Activated CD4-positive, alpha-beta memory T cell treated with anti-CD3 and anti-CD28 coated beads, Interleukin-2, amount 10 ng/mL, durations not matched to agents 7 days and 5 days (primary cell): Measurements from ENCODE around the gene BRI3BP. TPM values are rescaled to one million over a fixed set of nuclear protein-coding genes. Genes with fewer than 3 reads are reported as not detected.

ENCODE experiments used
- CTCF ChIA-PET: fragments of 350-600 bp; sonication (Branson Sonifier 250); formaldehyde crosslinking; loops from one replicate; lab custom pipeline; 2021; ENCODE audit warnings: antibody characterized with exemption, inconsistent platforms; lab: Charles Lee
- POLR2A ChIA-PET: fragments of 350-600 bp; sonication (Branson Sonifier 250); formaldehyde crosslinking; loops from one replicate; lab custom pipeline; 2021; ENCODE audit warnings: antibody characterized with exemption; lab: Charles Lee
- DNase-seq: peaks from one replicate; pipeline ENCODE4 v3.0.0-alpha.2; 2020
- H3K27ac Mint-ChIP-seq: one replicate; pipeline ENCODE4 v1.8.0; 2021; ENCODE audit warnings: mild to moderate bottlenecking, mixed read lengths
- H3K27me3 Mint-ChIP-seq: one replicate; pipeline ENCODE4 v1.8.0; 2021; ENCODE audit warnings: mixed read lengths
- H3K36me3 Mint-ChIP-seq: one replicate; pipeline ENCODE4 v1.8.0; 2021; ENCODE audit warnings: low read depth, mixed read lengths
- H3K4me1 Mint-ChIP-seq: one replicate; pipeline ENCODE4 v1.8.0; 2021; ENCODE audit warnings: mixed read lengths
- H3K4me3 Mint-ChIP-seq: one replicate; pipeline ENCODE4 v1.8.0; 2021; ENCODE audit warnings: mild to moderate bottlenecking, mixed read lengths
- H3K9me3 Mint-ChIP-seq: one replicate; pipeline ENCODE4 v1.8.0; 2021; ENCODE audit warnings: mixed read lengths
- total RNA-seq, 2 experiments: library from RNA; stranded (reverse); gene quantifications; one replicate each; pipeline ENCODE4 v1.2.3, GENCODE V29; 2021

Gene BRI3BP, protein sequence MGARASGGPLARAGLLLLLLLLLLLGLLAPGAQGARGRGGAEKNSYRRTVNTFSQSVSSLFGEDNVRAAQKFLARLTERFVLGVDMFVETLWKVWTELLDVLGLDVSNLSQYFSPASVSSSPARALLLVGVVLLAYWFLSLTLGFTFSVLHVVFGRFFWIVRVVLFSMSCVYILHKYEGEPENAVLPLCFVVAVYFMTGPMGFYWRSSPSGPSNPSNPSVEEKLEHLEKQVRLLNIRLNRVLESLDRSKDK
- 10 to 100 TPM; 22.5 to 22.7 TPM for total RNA-seq

DNA sequence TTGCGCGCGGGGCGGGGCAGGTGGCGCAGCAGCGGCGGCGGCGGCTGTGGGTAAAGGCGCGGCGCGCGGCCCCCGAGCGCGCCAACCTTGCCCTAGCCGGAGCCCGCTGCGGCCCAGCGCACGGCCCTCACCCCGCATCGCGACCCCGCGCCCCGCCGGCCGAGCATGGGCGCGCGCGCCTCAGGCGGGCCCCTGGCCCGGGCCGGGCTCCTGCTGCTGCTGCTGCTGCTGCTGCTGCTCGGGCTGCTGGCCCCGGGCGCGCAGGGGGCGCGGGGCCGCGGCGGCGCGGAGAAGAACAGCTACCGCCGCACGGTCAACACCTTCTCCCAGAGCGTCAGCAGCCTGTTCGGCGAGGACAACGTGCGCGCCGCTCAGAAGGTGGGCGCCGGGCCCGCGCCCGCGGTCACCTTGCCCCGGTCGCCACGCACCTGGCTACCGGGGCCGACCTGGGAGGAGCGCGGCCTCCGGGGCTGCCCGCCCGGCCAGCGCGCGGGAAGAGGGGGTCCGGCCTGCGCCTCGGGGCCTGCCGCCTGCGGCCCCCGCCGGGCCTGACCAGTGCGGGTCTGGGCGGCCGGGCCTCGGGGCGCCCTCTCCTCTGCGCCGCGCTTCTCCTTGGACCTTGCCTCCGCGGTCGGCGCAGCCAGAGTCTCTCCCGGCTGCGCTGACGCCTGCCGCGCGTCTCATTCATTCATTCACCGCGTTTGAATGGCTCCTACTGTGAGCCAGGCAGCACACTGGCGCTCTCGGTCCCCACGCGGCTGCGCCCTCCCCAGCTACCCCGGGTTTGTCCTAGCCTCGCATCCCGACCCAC lies at the start of gene BRI3BP:
Gene BRI3BP, plus strand, starts transcription at position 20 of the 811 bp plus-strand sequence. Its CDS starts 146 bp downstream, at position 166.
- Mint-ChIP-seq H3K4me3 (peak within 1 kb of the TSS; percentile 92), H3K4me1 (peaks cover 33% of the 10 kb centered on the region), H3K27me3 (no peaks in the 10 kb centered on the region), H3K36me3 (peaks cover 8% of the 10 kb centered on the region), H3K27ac (peak within 1 kb of the TSS; percentile 85), H3K9me3 (no peaks in the 10 kb centered on the region)
- DNase-seq, result peak; percentile 48
- POLR2A ChIA-PET, result interaction anchor here (0.8 to 3.0 kb wide), 12 partner anchors 14 to 87 kb away, joined by 3 to 28 read pairs (median 5); partner anchors contain the start of gene UBC
- CTCF ChIA-PET, result interaction anchor here (0.7 to 2.6 kb wide), 4 partner anchors 53 to 87 kb away, joined by 3 to 20 read pairs (median 5); no protein-coding TSS in a partner anchor

DNA sequence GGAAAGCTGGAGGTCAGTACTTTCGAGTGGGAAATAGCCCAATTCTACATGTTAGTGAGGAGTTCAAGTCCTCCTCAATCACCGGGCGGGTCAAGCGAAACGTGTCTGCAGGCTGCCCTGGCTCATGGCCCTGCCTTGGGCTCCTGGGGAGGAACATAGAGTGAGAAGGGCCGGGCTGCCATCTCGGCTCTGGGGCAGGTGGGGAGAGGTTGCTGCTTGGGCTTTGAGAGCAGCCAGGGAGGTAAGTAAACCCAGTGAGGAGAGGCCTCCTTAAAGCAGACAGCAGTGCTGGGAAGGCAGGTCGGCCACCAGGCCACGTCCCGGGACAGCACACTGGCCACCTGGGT lies 47.0 kb upstream of the BRI3BP start:
- Mint-ChIP-seq H3K27me3 (no peaks in the 10 kb centered on the region), H3K9me3 (no peaks in the 10 kb centered on the region), H3K4me1 (peaks cover 6% of the 10 kb centered on the region), H3K27ac (no peak overlapping the region), H3K36me3 (peaks cover 20% of the 10 kb centered on the region), H3K4me3 (no peak overlapping the region)
- no peak for DNase-seq
- POLR2A ChIA-PET, result no interaction called here
- CTCF ChIA-PET, result no interaction called here

DNA sequence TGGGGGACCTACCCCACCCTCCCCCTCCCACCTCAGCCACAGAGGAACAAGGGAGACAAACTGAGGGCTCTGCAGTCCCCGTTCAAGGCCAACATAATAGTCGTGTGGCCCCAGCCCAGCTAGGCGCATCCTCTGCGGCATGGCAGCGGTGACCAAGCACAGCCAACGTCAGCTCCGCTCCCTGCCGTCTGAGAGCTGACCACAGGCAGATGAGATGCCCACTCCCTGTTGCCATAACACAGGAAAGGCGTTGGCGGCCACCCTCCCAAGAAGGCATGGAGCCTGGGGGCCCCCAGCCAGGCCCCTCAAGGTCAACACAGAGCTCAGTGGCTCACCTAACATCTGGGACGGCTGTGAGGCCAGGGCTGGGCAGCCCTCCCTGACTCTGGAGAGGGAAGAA lies 46.4 kb upstream of the BRI3BP start:
- Mint-ChIP-seq H3K4me1 (peaks cover 3% of the 10 kb centered on the region), H3K4me3 (no peak overlapping the region), H3K9me3 (no peaks in the 10 kb centered on the region), H3K36me3 (peaks cover 22% of the 10 kb centered on the region), H3K27me3 (no peaks in the 10 kb centered on the region), H3K27ac (no peak overlapping the region)
- ChIA-PET POLR2A (no interaction called here), CTCF (no interaction called here)
- no peak for DNase-seq

DNA sequence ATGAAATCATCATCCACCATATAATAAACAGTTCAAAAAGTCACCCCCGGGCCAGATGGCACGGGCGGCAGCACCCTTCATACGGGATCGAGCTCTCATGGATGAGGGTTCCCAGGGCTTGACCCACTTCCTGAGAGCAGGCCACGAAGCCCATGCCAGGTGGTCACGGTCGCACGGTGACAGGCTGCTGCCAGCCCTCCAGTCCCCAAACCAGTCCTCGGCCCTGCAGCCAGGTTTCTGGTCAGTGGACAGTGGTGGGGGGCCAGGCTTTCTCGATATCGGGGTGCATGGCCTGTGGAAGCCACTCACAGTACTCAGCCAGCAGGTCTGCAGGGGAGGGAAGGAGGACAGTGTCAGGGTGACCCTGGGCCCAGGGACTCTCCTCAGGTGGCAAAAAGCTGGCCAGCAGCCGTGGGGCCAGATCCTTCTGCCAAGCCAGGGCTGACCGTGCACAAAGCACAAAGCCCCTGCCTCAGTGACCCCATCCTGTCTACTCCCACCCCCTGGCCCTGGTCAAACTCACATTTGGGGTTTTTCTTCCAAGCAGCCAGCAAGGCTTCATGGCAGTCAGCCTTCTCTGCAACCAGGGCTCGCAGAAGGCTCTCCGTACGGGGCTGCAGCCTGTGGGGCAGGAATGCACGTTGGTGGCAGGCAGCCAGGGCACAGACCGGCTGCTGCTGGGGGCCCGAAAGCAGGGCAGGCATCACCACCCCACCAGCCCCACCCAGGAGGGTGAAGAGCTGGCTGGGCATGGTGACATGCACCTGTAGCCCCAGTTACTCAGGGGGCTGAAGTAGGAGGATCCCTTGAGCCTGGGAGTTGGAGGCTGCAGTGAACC lies 45.7 kb upstream of the BRI3BP start:
- Mint-ChIP-seq H3K4me3 (no peak overlapping the region), H3K4me1 (no peaks in the 10 kb centered on the region), H3K27ac (no peak overlapping the region), H3K27me3 (no peaks in the 10 kb centered on the region), H3K9me3 (no peaks in the 10 kb centered on the region), H3K36me3 (peaks cover 22% of the 10 kb centered on the region)
- CTCF ChIA-PET, result no interaction called here
- POLR2A ChIA-PET, result interaction anchor here (1.5 kb wide), 1 partner anchor 8 kb away, joined by 6 read pairs; no protein-coding TSS in a partner anchor
- DNase-seq, result no peak

DNA sequence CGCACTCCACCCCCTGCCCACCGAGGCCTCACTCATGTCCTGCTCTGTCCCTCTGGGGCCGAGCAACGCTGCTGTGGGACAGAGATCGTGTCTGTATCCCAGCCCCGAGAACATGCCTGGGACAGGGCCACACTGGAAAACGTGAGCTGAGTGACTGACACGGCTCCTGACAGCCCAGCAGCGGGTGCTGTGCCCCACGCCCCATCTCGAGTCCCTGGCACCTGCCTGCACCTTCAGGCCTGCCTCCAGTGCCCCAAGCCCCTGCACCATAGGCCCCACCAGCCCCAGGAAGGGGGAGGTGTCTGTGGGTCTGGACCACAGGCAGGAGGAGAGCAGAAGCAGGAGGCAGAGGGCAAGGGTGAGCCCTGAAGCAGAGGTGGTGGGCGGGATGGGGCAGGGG lies 44.4 kb upstream of the BRI3BP start:
- ChIA-PET CTCF (no interaction called here), POLR2A (interaction anchor here (1.5 kb wide), 1 partner anchor 9 kb away, joined by 6 read pairs; no protein-coding TSS in a partner anchor)
- no peaks in the 10 kb centered on the region for H3K4me1 Mint-ChIP-seq
- H3K9me3 Mint-ChIP-seq, result no peaks in the 10 kb centered on the region
- H3K27ac Mint-ChIP-seq, result no peak overlapping the region
- no peak overlapping the region for H3K4me3 Mint-ChIP-seq
- no peaks in the 10 kb centered on the region for H3K27me3 Mint-ChIP-seq
- H3K36me3 Mint-ChIP-seq, result peaks cover 22% of the 10 kb centered on the region
- no peak for DNase-seq

DNA sequence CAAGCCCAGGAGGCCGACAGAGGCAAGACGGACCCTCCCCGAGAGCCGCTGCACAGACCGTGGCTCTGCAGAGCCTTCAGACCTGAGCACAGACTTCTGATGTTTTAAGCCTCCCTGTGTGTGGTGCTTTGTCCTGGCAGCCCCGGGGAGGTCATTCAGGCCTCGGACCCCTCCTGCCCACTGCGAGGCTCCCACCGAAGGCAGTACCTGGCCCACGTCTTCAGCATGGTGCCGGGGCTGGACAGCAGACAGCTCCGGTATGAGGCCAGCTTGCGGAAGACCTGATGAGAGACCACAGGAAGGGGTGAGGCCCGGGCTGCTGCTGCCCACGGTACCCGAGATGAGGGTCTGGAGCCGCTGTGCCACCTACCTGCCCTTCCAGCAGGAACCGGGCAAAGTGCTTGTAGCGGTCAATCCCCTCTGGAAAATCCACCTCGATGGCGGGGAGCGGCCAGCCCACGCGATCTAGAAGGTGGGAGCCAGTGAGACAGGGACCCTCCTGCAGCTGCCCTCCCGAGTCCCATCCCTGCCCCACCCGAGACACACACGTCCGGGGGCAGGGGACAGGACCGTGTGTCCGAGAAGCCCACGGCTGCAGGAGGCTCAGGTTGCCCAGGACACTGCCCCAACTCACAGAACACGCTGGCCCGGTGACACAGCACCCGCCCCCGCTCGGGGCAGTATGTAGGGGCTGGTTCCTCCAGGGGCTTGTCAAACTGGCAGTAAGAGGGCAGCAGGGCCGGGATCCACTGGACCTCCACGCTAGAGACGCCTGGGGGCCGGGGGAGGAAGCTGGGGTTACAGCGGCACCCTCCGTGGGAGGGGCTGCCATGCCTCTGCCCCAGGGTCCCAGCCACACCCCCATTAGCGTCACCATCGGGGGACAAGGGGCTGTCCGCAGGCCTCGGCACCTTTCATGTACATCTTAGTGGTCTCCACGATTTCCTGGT lies 43.4 kb upstream of the BRI3BP start:
- Mint-ChIP-seq H3K4me3 (no peak overlapping the region), H3K4me1 (no peaks in the 10 kb centered on the region), H3K27ac (no peak overlapping the region), H3K27me3 (no peaks in the 10 kb centered on the region), H3K36me3 (peaks cover 24% of the 10 kb centered on the region), H3K9me3 (no peaks in the 10 kb centered on the region)
- CTCF ChIA-PET, result no interaction called here
- POLR2A ChIA-PET, result no interaction called here
- DNase-seq, result no peak

DNA sequence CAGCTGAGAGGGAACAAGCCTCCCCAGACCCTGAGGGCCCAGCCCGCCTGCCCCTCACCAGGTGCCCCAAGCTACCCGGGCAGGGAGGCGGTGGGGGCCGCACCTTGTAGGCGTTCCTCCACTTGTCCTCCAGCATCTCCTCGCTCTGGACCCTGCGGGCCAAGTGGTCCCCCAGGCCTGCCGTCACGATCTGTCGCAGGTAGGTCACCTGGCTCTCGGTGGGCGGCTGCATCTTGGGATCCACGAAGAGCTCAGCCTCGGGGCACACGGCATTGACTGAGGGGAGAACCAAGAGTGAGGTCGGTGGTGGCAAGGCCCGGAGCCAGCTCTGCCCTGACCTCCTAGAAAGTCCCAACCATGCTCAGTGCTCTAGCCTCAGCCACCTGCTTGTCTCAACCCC lies 41.1 kb upstream of the BRI3BP start:
- H3K36me3 Mint-ChIP-seq, result peaks cover 24% of the 10 kb centered on the region
- H3K4me1 Mint-ChIP-seq, result no peaks in the 10 kb centered on the region
- H3K27ac Mint-ChIP-seq, result no peak overlapping the region
- DNase-seq, result no peak
- no peak overlapping the region for H3K4me3 Mint-ChIP-seq
- no peaks in the 10 kb centered on the region for H3K27me3 Mint-ChIP-seq
- no peaks in the 10 kb centered on the region for H3K9me3 Mint-ChIP-seq
- ChIA-PET CTCF (interaction anchor here (3.1 kb wide), 1 partner anchor 12 kb away, joined by 10 read pairs; no protein-coding TSS in a partner anchor), POLR2A (no interaction called here)

DNA sequence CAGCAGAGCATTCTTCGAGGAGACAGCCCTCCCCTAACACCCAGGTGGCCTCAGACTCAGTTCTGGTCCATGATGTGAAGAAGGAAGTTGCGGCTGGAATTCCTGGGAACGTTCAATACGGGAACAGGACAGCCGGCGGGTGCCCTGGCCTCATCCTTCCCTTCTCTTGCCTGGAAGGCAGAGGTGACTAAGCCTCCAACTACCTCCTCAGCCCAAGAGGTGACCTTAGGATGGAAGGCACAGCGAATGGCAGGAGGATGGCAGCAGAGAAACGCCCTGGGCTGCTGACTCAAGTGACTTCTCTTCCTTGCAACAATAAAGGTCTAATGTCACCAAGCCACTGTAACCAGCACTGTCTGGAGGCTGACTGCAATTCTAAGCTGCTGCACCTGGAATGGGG lies 40.6 kb upstream of the BRI3BP start:
- CTCF ChIA-PET, result interaction anchor here (3.1 kb wide), 1 partner anchor 12 kb away, joined by 10 read pairs; no protein-coding TSS in a partner anchor
- Mint-ChIP-seq H3K27me3 (no peaks in the 10 kb centered on the region), H3K9me3 (no peaks in the 10 kb centered on the region), H3K27ac (no peak overlapping the region), H3K4me1 (no peaks in the 10 kb centered on the region), H3K4me3 (no peak overlapping the region), H3K36me3 (peaks cover 29% of the 10 kb centered on the region)
- POLR2A ChIA-PET, result interaction anchor here (1.5 kb wide), 1 partner anchor 12 kb away, joined by 4 read pairs; no protein-coding TSS in a partner anchor
- DNase-seq, result no peak

DNA sequence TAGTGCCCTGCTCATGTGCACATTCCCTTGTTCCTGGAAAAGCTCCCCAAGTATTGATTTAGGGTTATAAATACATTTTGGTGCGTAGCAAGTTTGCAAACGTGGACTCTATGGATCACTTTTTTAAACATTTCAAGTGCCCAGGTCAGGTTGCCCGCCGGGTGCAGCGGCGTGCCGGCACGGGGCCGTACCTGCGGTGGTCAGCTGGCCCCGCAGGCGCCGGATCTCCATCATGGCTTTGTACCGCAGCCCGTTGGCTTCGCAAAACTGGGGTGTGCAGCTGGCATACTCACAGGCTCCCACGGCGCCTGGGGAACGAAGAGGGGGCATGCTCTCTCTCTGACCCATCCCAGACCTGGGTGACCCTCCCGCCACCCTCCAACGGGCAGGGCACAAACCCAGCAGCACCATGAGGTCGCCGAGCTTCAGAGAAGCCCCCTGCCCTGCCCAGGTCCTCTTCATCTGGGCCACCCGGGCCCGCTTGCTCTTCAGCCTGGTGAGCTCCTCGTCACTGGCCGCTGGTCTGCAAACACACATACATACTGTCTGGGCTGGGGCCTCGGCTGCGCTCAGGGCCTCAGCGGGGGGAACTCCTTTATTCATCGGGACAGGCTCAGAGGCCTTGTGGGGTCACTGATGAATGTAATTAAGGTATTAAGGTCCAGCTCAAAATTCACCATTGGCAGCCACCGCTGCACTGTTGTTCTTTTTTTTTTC lies 39.6 kb upstream of the BRI3BP start:
- Mint-ChIP-seq H3K27ac (no peak overlapping the region), H3K9me3 (no peaks in the 10 kb centered on the region), H3K27me3 (no peaks in the 10 kb centered on the region), H3K4me3 (no peak overlapping the region), H3K4me1 (no peaks in the 10 kb centered on the region), H3K36me3 (peaks cover 31% of the 10 kb centered on the region)
- no peak for DNase-seq
- POLR2A ChIA-PET, result interaction anchor here (1.5 kb wide), 1 partner anchor 13 kb away, joined by 4 read pairs; no protein-coding TSS in a partner anchor
- CTCF ChIA-PET, result interaction anchor here (1.7 to 3.1 kb wide), 2 partner anchors 13 kb away, joined by 5 to 10 read pairs; no protein-coding TSS in a partner anchor

DNA sequence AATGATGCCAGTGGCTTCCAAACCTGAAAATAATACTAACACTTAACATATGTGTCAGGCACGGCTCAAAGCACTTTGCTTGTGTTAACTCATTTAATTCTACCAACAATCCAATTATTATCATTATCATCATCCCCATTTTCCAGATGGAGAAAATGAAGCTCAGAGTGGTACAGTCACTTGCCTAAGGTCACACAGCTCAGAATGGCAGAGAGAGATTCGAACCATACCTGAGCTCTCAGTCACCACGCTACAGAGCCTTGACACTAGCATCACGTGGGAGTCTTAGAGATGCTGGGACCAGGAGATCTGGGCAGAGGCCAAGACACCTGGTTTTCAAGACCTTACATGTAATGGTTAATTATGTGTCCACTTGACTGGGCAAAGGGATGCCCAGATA lies 38.7 kb upstream of the BRI3BP start:
- Mint-ChIP-seq H3K27ac (no peak overlapping the region), H3K4me3 (no peak overlapping the region), H3K9me3 (no peaks in the 10 kb centered on the region), H3K27me3 (no peaks in the 10 kb centered on the region), H3K4me1 (no peaks in the 10 kb centered on the region), H3K36me3 (peaks cover 30% of the 10 kb centered on the region)
- POLR2A ChIA-PET, result interaction anchor here (0.9 to 1.2 kb wide), 2 partner anchors 15 to 40 kb away, joined by 3 to 4 read pairs; partner anchors contain the start of gene UBC
- DNase-seq, result no peak
- CTCF ChIA-PET, result interaction anchor here (1.7 kb wide), 1 partner anchor 14 kb away, joined by 5 read pairs; no protein-coding TSS in a partner anchor

DNA sequence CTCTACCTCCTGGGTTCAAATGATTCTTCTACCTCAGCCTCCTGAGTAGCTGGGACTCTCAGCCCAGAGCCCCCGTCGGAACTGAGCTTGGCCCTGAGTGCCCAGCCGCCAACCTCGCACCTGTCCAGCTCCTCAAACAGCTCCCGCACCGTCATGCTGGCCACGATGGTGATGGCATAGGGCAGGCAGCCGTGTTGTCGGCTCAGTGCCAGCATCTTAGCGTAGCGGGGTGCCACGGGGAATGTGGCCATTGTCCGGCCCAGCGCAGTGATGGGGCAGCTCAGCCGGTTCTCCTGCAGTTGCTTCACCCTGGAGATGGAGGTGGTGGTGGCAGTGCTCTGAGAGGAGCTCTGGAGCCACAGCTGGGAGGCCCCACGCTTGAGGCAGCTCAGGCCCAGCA lies 36.9 kb upstream of the BRI3BP start:
- H3K27ac Mint-ChIP-seq, result no peak overlapping the region
- no peak overlapping the region for H3K4me3 Mint-ChIP-seq
- no peaks in the 10 kb centered on the region for H3K27me3 Mint-ChIP-seq
- ChIA-PET POLR2A (no interaction called here), CTCF (no interaction called here)
- H3K4me1 Mint-ChIP-seq, result peaks cover 2% of the 10 kb centered on the region
- no peaks in the 10 kb centered on the region for H3K9me3 Mint-ChIP-seq
- no peak for DNase-seq
- peaks cover 36% of the 10 kb centered on the region for H3K36me3 Mint-ChIP-seq
